Thymus (tissue), 11 donors: ENCODE results near the gene G0S2. TPM values are rescaled to one million over a fixed set of nuclear protein-coding genes. Genes with fewer than 3 reads are reported as not detected.

Experiments used
- DNase-seq, 9 donors: peaks; one replicate each; pipeline ENCODE4 v3.0.0-alpha.2; 2013; ENCODE audit warnings: low spot score in 9 of 9, low read depth in 6 of 9, missing footprints in 1 of 9
- H3K27ac ChIP-seq, 2 donors: one replicate each; pipeline ENCODE4 v1.5.1; 2013; ENCODE audit warnings: control low read depth in 1 of 2, low read depth in 1 of 2, low read length in 1 of 2, mild to moderate bottlenecking in 1 of 2, moderate library complexity in 1 of 2
- H3K27me3 ChIP-seq, 2 donors: one replicate each; pipeline ENCODE4 v1.5.1; 2013; ENCODE audit warnings: low read length in 1 of 2; ENCODE audit not compliant: control insufficient read depth in 2 of 2, insufficient read depth in 1 of 2
- H3K36me3 ChIP-seq, 2 donors: one replicate each; pipeline ENCODE4 v1.5.1; 2013; ENCODE audit warnings: low read length in 1 of 2, mild to moderate bottlenecking in 1 of 2, moderate library complexity in 1 of 2; ENCODE audit not compliant: control insufficient read depth in 2 of 2, insufficient read depth in 2 of 2
- H3K4me1 ChIP-seq, 2 donors: one replicate each; pipeline ENCODE4 v1.5.1; 2013; ENCODE audit warnings: low read length in 2 of 2; ENCODE audit not compliant: control insufficient read depth in 2 of 2, insufficient read depth in 2 of 2
- H3K4me3 ChIP-seq, 2 donors: one replicate each; pipeline ENCODE4 v1.5.1; 2013; ENCODE audit warnings: low read length in 2 of 2, control low read depth in 1 of 2, mild to moderate bottlenecking in 1 of 2
- H3K9me3 ChIP-seq, 2 donors: one replicate each; pipeline ENCODE4 v1.5.1; 2013; ENCODE audit warnings: low read length in 1 of 2, mild to moderate bottlenecking in 1 of 2; ENCODE audit not compliant: control insufficient read depth in 2 of 2, insufficient read depth in 1 of 2
- WGBS: extraction: QIAGEN DNeasy Blood & Tissue Kit; methylation state at CpG from one replicate; pipeline ENCODE4 v1.1.7; 2013; 5-methylcytosine and 5-hydroxymethylcytosine counted together
- polyA plus RNA-seq: library from polyadenylated mRNA; stranded (reverse); fragments of 200-250 nt; gene quantifications from one replicate; pipeline ENCODE4 v1.2.3, GENCODE V29; 2013
- total RNA-seq: library from RNA; stranded (reverse); fragments of 120-200 nt; gene quantifications from one replicate; pipeline ENCODE4 v1.2.4, GENCODE V29; 2013
- donor health status: healthy.

G0S2 gene
- total and polyA plus RNA-seq, 2 donors, result 2.8 to 23.5 TPM

GRCh38 chr1:209630383-209631225 lies 44.6 kb upstream of the G0S2 start:
- DNase-seq, result no peak
- Histone ChIP-seq H3K4me3 (no peak overlapping the region), H3K27me3 (peaks cover 0 to 7% of the 10 kb centered on the region in 2 donors), H3K36me3 (no peaks in the 10 kb centered on the region), H3K4me1 (no peaks in the 10 kb centered on the region), H3K27ac (no peak overlapping the region), H3K9me3 (no peaks in the 10 kb centered on the region)
- 80% methylated on average over 17 of the region's 17 CpGs for WGBS

DNA sequence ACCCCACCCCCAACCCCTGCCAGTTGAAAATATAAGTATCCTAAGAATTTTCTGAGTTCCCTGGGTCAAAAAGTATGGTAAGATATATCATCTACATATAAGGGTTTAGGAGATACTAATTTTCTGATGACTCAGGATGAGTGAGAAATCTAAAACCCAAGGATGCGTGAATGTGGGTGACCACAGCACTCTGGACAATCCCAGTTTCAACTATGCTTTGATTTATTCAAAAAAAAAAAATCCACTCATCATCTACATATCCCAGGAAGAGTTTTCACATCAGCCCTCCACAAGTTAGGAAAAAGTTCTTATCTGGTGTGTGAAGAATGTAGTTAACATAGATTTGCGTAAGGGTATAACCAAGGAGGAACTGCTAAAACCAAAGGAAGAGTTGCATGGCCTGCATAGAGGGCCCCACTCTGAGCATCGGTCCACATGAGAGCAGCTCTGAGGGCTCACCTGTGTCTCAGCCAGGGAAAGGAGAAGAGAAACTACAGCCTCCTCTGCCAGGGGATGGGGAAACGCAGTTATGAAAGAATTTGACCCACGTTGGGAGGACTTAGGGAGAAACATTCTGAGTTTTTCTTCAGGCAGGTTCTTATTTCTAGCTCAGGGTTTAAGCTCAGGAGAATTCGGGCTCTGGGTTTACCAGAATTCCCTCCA lies 41.7 kb upstream of the G0S2 start:
- Histone ChIP-seq H3K4me3 (no peak overlapping the region), H3K9me3 (no peaks in the 10 kb centered on the region), H3K27ac (no peak overlapping the region), H3K4me1 (no peaks in the 10 kb centered on the region), H3K27me3 (peaks cover 0 to 7% of the 10 kb centered on the region in 2 donors), H3K36me3 (no peaks in the 10 kb centered on the region)
- WGBS, result 82% methylated on average over 6 of the region's 6 CpGs
- DNase-seq, result no peak

- Histone ChIP-seq H3K4me1 (no peaks in the 10 kb centered on the region), H3K9me3 (no peaks in the 10 kb centered on the region), H3K4me3 (no peak overlapping the region), H3K27me3 (peaks cover 0 to 7% of the 10 kb centered on the region in 2 donors), H3K27ac (no peak overlapping the region), H3K36me3 (no peaks in the 10 kb centered on the region)
- 94% methylated on average over 20 of the region's 20 CpGs for WGBS
- DNase-seq, result no peak
These were observed 41.0 kb upstream of the G0S2 start for GRCh38 chr1:209634005-209634737.

- Histone ChIP-seq H3K9me3 (no peaks in the 10 kb centered on the region), H3K27me3 (peaks cover 0 to under 1% of the 10 kb centered on the region in 2 donors), H3K36me3 (no peaks in the 10 kb centered on the region), H3K4me1 (no peaks in the 10 kb centered on the region), H3K27ac (no peak overlapping the region), H3K4me3 (no peak overlapping the region)
- WGBS, result 88% methylated on average over 5 of the region's 5 CpGs
- no peak for DNase-seq
These were observed 39.4 kb upstream of the G0S2 start for GRCh38 chr1:209635850-209636249.

DNA sequence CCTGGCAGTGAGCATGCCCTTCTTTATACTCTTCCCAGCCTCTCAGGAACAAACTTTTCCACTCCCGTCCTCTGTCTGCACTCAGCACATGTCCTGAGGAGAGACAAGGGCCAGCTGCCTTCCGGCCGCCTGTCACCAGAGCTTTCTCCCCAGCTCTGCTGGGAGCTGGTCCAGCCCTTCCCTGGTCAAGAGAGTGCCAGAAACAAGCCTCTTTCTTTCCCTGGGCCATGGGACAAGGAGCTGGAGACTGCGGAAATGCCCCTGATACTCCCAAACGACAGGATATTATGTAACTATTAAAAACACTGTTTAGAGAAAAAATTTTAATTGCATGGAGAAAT lies 33.4 kb upstream of the G0S2 start:
- 93% methylated on average over 5 of the region's 5 CpGs for WGBS
- Histone ChIP-seq H3K36me3 (no peaks in the 10 kb centered on the region), H3K27ac (peak overlapping the region in 1 of 2 donors; percentile 3), H3K4me1 (peaks cover 0 to 13% of the 10 kb centered on the region in 2 donors), H3K4me3 (no peak overlapping the region), H3K9me3 (no peaks in the 10 kb centered on the region), H3K27me3 (peaks cover 0 to 7% of the 10 kb centered on the region in 2 donors)
- DNase-seq, result no peak

DNA sequence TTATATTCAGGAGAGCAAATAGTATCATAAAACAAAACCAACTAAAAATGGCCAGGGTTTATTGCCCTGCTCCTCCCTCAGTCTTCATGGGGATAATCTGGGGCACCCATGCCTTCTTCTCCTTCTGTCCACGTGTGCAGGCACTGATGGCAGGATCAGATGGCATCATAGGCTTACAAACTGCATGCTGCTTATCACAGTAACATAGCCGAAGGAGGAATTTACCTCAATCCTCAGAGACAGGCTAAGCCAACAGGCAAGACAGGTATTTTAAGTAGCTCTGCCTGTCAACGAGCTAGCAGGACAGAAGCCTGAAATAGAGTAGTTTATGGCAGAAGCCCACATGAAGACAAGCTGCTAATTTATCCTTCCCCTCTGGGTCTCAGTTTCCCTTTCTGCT lies 32.4 kb upstream of the G0S2 start:
- Histone ChIP-seq H3K9me3 (no peaks in the 10 kb centered on the region), H3K27ac (no peak overlapping the region), H3K4me3 (no peak overlapping the region), H3K4me1 (peaks cover 0 to 13% of the 10 kb centered on the region in 2 donors), H3K27me3 (peaks cover 0 to 7% of the 10 kb centered on the region in 2 donors), H3K36me3 (no peaks in the 10 kb centered on the region)
- DNase-seq, result no peak
- 71% methylated on average over 3 of the region's 3 CpGs for WGBS

DNA sequence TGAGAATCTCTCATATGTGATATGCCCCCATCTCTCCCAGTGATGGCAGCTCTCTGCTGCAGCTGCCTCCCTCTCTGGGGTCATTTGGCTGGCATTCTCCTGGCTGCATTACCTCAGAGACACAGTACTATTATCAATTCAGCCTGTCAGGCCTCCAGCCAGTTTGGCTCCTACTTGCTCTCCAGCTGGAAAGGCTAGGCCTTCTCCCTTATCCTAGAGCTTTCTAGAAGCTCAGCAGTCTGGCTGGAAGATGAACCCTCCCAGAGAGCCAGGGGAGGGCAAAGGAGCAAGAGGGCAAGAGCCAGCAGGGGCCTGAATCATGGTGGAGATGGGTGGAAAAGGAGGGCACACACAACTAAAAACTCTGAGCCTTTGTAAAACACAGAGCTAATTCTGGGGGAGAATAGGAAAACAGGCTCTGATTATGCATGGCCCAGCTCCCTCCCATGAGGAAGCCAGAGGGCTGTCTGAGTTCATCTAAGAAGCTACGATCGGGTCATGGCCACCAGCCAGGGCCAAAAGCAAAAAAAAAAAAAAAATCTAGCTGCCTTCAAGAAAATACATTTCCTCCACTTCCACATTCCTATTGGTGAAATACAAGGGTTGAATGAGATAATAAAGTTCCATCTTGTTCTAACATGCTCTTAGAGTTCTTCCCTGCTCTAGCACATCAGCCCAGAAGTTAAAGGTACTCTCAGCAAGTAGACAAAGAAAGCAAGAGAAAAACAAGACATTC lies 31.8 kb upstream of the G0S2 start:
- H3K36me3 ChIP-seq, result no peaks in the 10 kb centered on the region
- DNase-seq, result no peak
- 89% methylated on average over 2 of the region's 2 CpGs for WGBS
- peaks cover 0 to 7% of the 10 kb centered on the region in 2 donors for H3K27me3 ChIP-seq
- no peak overlapping the region for H3K4me3 ChIP-seq
- H3K9me3 ChIP-seq, result no peaks in the 10 kb centered on the region
- H3K27ac ChIP-seq, result no peak overlapping the region
- H3K4me1 ChIP-seq, result peaks cover 0 to 13% of the 10 kb centered on the region in 2 donors

DNA sequence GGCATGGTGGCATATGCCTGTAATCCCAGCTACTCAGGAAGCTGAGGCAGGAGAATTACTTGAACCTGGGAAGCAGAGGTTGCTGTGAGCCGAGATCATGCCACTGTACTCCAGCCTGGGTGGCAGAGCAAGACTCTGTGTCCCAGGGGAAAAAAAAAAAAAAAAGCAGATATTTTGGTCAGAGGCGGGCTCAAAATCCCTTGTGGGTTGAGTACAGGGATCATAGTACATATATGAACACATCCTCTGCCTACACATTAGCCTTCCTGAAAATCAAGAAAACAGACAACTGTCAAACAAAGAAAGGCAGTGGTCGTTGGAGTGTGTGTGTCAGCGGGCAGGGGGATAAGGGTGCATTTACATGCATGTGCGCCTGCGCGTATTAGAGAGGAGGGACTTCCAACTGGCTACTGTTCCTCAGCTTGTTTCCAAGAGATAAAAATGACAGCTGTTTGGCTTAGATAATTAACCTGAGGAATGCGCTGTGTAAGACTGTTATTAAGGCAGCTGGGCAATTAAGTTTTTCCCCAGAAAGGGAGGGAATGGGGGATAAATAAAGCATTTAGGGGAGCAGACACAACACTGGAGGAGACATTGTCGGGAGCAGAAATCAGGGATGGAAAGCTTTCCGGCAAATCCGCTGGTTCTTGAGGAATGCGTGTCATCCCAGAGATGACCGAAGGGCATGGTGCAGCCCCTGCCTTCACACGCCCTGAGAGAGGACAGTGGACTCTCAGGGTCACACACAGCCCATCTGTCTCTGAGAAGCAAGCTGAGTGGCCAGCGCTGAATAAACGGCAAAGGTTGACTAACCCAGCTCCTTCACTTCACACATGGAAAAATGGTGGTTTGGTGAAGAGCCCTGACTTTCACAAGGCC lies 29.4 kb upstream of the G0S2 start:
- peaks cover 0 to 27% of the 10 kb centered on the region in 2 donors for H3K4me1 ChIP-seq
- H3K36me3 ChIP-seq, result no peaks in the 10 kb centered on the region
- no peak for DNase-seq
- no peak overlapping the region for H3K4me3 ChIP-seq
- no peak overlapping the region for H3K27ac ChIP-seq
- peaks cover 0 to 7% of the 10 kb centered on the region in 2 donors for H3K27me3 ChIP-seq
- no peaks in the 10 kb centered on the region for H3K9me3 ChIP-seq
- WGBS, result 92% methylated on average over 16 of the region's 16 CpGs
